Ramos (cell line): ENCODE data around the gene IL17RD.

Experiments used
- in situ Hi-C: fragments of 300-500 bp; cut with MboI; formaldehyde crosslinking; loops from one replicate; pipeline ENCODE4 v1.14.3; 2022; ENCODE audit warnings: low sequenced_read_pairs; ENCODE audit not compliant: unreplicated experiment

Gene IL17RD

GRCh38 chr3:57164657-57165573 lies at the start of gene IL17RD:
Gene IL17RD, minus strand, starts transcription at chr3:57165353. Its CDS starts 67 bp downstream, at chr3:57165286.
- in situ Hi-C loops: no loop called here

- in situ Hi-C loops: no loop called here
Observed at GRCh38 chr3:57206423-57206822, 41.3 kb upstream of the IL17RD start.

GRCh38 chr3:57199895-57200297 lies 34.7 kb upstream of the IL17RD start, which contains the start of gene HESX1:
Gene HESX1, minus strand, starts transcription at chr3:57199978. Its CDS starts 60 bp downstream, at chr3:57199918.
- in situ Hi-C loops: no loop called here

- in situ Hi-C loops: no loop called here
Observed at GRCh38 chr3:57194641-57195040, 29.5 kb upstream of the IL17RD start.

DNA sequence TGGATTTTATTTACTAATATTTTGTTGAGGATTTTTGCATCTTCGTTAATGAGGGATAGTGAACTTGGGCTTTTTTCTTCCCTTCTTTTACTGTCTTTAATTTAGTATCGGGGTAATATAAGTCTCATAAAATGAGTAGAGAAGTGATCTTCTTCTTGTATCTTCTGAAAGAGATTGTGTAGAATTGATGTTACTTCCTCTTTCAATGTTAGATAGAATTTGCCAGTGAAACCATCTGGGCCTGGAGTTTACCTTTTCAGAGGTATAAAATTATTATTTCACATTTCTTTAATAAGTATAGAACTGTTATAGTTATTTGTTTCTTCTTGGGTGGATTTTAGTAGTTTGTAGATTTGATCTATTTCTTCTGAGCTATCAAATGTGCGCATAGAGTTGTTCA lies 26.9 kb upstream of the IL17RD start:
- in situ Hi-C loops: no loop called here

- in situ Hi-C loops: no loop called here
Observed at GRCh38 chr3:57184526-57184925, 19.4 kb upstream of the IL17RD start.

GRCh38 chr3:57179580-57180410 lies 14.6 kb upstream of the IL17RD start:
- in situ Hi-C loops: no loop called here

DNA sequence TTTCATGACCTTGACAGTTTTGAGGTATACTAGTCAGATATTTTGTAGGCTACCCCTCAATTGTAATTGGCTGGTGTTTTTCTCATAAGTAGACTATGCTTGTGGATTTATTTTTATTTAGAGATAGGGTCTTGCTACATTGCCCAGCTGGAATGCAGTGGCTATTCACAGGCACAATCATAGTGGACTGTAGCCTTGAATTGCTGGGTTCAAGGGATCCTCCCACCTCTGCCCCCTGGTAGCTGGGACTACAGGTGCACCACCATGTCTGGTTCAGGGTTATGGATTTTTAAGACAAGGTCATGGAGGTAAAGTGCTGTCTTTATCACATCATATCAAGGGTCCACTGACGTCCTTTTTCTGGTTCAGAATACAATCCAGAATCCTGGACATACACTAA lies 10.9 kb upstream of the IL17RD start:
- in situ Hi-C loops: no loop called here

DNA sequence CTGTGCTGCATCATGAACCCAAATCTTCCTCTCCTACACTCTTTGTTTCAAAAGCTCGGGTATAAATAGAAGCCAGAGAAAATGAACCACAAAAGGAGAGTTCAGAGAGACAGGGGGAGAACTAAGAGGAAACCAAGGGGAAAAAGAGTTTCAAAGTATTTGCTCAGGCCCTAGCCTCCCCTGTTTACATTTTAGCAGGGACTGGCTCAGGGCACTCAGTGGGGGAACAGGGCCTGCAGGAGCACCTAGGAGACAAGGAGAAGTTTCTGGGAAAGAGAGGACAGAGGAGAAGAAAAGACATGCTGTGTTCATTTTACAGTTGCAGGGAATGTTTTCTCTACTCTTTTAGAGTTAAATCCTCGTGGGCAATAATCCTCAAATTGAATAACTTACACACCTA lies 8.5 kb upstream of the IL17RD start:
- in situ Hi-C loops: no loop called here

DNA sequence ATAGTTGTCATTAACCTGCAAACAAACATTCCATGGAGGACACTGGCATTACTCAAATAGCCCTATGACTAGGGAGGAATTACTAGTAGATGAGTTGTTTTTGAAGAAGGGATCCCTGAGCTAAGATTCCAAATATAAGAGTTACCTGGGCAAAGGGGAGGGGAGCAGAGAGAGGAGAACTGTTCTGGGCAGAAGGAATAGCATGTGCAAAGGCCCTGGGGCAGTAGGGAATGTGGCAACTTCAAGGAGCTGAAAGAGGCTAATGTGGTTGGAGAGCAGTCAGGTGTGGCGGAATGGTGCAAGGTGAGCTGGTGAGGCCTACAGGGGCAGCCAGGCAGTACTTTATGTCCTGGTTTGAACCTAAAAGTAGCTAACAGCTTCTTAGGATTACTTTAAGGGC lies 5.8 kb upstream of the IL17RD start:
- in situ Hi-C loops: no loop called here

DNA sequence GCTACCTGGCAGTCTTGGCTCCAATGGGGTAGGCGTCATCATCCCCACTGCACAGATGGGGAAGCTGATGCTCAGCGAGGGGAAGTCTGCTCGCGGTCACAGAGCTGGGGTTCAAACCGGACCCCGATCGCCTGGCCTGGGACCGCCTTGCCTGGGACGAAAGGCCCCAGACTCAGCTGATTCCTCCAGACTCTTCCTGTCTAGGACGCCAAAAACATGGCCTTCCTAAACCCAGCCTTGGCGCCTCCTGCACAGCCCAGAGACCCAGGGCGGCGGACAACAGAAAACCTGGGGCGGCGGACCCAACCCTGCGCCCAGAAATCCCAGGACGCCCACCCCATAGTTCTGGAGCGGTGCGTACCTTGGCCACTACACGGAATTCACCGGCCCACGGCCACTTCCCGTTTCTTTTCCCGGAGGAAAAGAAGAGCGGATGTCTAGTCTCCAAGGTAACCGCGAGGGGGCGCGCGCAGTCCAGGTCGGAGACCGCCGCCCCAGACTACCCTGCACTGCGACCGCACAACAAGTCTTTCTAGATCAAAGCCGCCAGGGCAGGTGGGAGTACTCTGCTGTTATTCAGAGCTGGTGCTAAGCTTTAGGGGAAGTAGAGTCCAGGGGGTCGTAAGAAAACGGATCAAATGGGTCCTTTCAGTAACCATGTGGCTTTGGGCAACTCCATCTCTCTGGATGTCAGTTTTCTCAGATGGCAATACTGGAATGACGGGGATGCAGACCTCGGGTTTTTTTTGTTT lies 4.9 kb upstream of the IL17RD start:
- in situ Hi-C loops: no loop called here

GRCh38 chr3:57169108-57169507 lies 4.0 kb upstream of the IL17RD start:
- in situ Hi-C loops: no loop called here

GRCh38 chr3:57168151-57168550 lies 3.0 kb upstream of the IL17RD start:
- in situ Hi-C loops: no loop called here

- in situ Hi-C loops: no loop called here
Observed at GRCh38 chr3:57166660-57167059, 1.5 kb upstream of the IL17RD start.

DNA sequence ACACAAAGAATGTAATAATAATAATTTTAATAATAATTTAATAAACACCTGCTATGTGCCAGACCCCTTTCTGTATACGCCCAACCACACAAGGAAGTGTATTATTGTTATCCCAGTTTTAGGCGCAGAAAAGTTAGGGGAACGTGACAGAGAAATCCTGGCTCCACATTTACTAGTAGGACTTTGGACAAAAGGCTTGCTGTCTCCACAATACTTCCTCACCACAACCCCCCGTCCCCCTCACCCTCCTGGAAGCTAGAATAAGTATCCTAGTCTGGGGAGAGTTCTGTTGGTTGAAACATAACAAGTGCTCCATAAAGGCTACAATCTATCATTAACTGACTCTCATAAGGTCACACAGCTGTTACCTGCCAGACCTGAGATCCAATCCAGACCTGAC lies 488 bp upstream of the IL17RD start:
- in situ Hi-C loops: no loop called here

DNA sequence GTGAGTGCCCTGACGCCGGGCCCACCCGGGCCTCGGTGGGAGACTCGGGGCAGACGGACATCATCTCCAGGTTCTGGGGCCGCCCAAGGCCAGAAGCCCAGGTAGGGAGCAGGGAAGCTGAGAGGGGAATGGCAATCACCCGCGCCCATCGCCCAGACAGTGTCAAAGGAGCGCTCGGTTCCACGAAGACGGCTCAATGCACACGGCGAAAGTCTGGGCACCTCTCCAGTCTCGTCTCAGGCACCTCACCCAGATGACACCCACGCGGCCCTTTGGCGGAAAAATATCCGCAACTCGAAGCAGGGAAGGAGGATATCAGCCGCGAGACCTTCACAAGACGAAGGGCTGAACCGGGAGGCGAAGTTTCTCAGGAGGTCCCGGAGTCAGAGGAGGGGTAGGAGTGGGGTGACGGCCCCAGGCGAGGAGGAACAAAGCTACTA lies 916 bp downstream of the IL17RD start:
- in situ Hi-C loops: no loop called here

- in situ Hi-C loops: no loop called here
Observed at GRCh38 chr3:57163751-57164150, 1.4 kb downstream of the IL17RD start.

DNA sequence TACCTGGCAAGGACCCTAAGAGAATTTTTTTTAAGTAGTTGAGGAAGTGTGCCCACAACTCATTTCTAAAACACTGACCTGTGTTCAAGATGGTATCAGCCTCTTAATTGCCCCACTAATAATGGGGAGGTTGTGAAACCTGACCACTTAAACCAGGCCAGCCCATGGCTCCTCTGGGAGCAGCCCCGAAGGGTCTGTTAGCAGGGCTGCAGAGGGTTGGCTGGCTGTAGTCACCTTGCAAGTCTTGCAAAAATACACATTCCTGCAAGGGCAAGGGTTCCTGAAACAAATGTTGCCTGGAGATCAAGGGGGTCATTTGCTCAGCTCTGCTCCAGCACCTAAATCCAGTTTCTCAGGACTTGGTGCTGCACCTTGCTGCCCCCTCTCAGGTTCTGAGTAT lies 3.2 kb downstream of the IL17RD start:
- in situ Hi-C loops: no loop called here

GRCh38 chr3:57160765-57161538 lies 4.2 kb downstream of the IL17RD start:
- in situ Hi-C loops: no loop called here
